GM19468 (cell line): ENCODE data around the gene MVP.
"Not testable (repeated sequence)": the region's sequence is repeated elsewhere in the genome, so short reads cannot be mapped to it uniquely, and the experiment has no call there.

ENCODE experiments used
- ATAC-seq: cut with Tn5 transposase; IDR thresholded peaks from one replicate; pipeline ENCODE4 v1.9.1; 2021; ENCODE audit warnings: mild to moderate bottlenecking, moderate library complexity, moderate number of reproducible peaks; ENCODE audit not compliant: unreplicated experiment; ENCODE audit errors: extremely low read depth

MVP gene

GRCh38 chr16:29820271-29820701 lies at the start of gene MVP:
Gene MVP (plus strand): TSS chr16:29820462. CDS start chr16:29830550, 10,088 bp downstream.
- no peak for ATAC-seq

- ATAC-seq = not testable (repeated sequence)
These were observed 47.9 kb upstream of the MVP start for GRCh38 chr16:29772330-29772729.

- ATAC-seq = no peak
These were observed 45.5 kb upstream of the MVP start for GRCh38 chr16:29774730-29775129.

- ATAC-seq = no peak
These were observed 44.4 kb upstream of the MVP start for GRCh38 chr16:29775742-29776408.

GRCh38 chr16:29777576-29778350 lies 42.5 kb upstream of the MVP start, which contains the start of gene ZG16:
Gene ZG16 (plus strand): TSS chr16:29778256. CDS start chr16:29779267, 1,011 bp downstream.
- no peak for ATAC-seq

- no peak for ATAC-seq
These were observed 40.8 kb upstream of the MVP start for GRCh38 chr16:29779474-29779873.

- ATAC-seq = not testable (repeated sequence)
These were observed 36.9 kb upstream of the MVP start for GRCh38 chr16:29783094-29783953.

- no peak for ATAC-seq
These were observed 36.1 kb upstream of the MVP start for GRCh38 chr16:29784157-29784556.

- ATAC-seq = no peak
These were observed 35.3 kb upstream of the MVP start for GRCh38 chr16:29784901-29785500.

- ATAC-seq = not testable (repeated sequence)
These were observed 33.1 kb upstream of the MVP start for GRCh38 chr16:29787155-29787554.

GRCh38 chr16:29789775-29790182 lies 30.5 kb upstream of the MVP start:
- no peak for ATAC-seq

- peak; percentile 88 for ATAC-seq
These were observed 29.9 kb upstream of the MVP start, which contains the start of gene KIF22 for GRCh38 chr16:29790183-29790948. Gene KIF22 (plus strand): TSS chr16:29790751. CDS start chr16:29790760, 9 bp downstream.

GRCh38 chr16:29790949-29791844 lies 29.1 kb upstream of the MVP start:
- ATAC-seq = no peak

GRCh38 chr16:29791845-29792807 lies 28.1 kb upstream of the MVP start:
- ATAC-seq = no peak

GRCh38 chr16:29793153-29793552 lies 27.1 kb upstream of the MVP start:
- not testable (repeated sequence) for ATAC-seq

GRCh38 chr16:29794231-29794710 lies 26.0 kb upstream of the MVP start:
- no peak for ATAC-seq

GRCh38 chr16:29802416-29802935 lies 17.8 kb upstream of the MVP start:
- no peak for ATAC-seq
